Measurements from ENCODE around the gene MSL2. TPM values are rescaled to one million over a fixed set of nuclear protein-coding genes. Genes with fewer than 3 reads are reported as not detected.

The MSL2 gene
- total and polyA plus RNA-seq, 2 donors (not counting 1 experiment from before 2014, with no cell fraction given) = 25.8 to 97.1 TPM

GRCh38 chr3:136141291-136141785 lies 54.8 kb downstream of the MSL2 start:
- H3K4me3 ChIP-seq (ENCODE audit: control extremely low read depth in 1 of 5, extremely low read depth in 1 of 5, insufficient read depth in 1 of 5, low read depth in 2 of 5, low read length in 4 of 5) = no peak overlapping the region
- H3K9me3 Mint-ChIP-seq (ENCODE audit: insufficient read depth) = no peaks in the 10 kb centered on the region
- H2AFZ ChIP-seq (ENCODE audit: insufficient read depth, low read depth, low read length, poor library complexity, severe bottlenecking) = no peak overlapping the region
- no peak for DNase-seq
- no peaks in the 10 kb centered on the region for H3K36me3 ChIP-seq (replicated peaks in 1 of 2; ENCODE audit: control extremely low read depth in 1 of 2, control insufficient read depth in 1 of 2, extremely low read depth in 1 of 2, insufficient read depth in 2 of 2, low read length in 1 of 2)
- H3K79me2 ChIP-seq (ENCODE audit: control insufficient read depth, insufficient read depth, low read length) = no peaks in the 10 kb centered on the region
- no peak for ATAC-seq (ENCODE audit: low read depth)
- TF ChIP-seq CTCF (IDR thresholded peaks at IDR 0.05) (no peak), EZH2 (IDR thresholded peaks at IDR 0.05; ENCODE audit: borderline replicate concordance, insufficient read depth, low read depth, low read length, poor library complexity, severe bottlenecking) (no peak)
- no peaks in the 10 kb centered on the region for H3K27me3 ChIP-seq (replicated peaks in 1 of 4; ENCODE audit: control extremely low read depth in 1 of 4, control insufficient read depth in 3 of 4, insufficient read depth in 4 of 4, low read length in 3 of 4)
- H3K4me1 Mint-ChIP-seq = peaks cover 5% of the 10 kb centered on the region
- no peaks in the 10 kb centered on the region for H3K27me3 Mint-ChIP-seq
- no peak overlapping the region for H3K27ac ChIP-seq (ENCODE audit: low read length in 2 of 2)
- no peaks in the 10 kb centered on the region for H3K4me1 ChIP-seq (ENCODE audit: control insufficient read depth in 2 of 2, insufficient read depth in 2 of 2, low read length in 2 of 2)
- H3K9ac ChIP-seq (ENCODE audit: low read length) = no peak overlapping the region
- no peaks in the 10 kb centered on the region for H3K9me3 ChIP-seq (ENCODE audit: control extremely low read depth in 1 of 3, control insufficient read depth in 2 of 3, insufficient read depth in 1 of 3, low read length in 2 of 3)
- intact Hi-C loops (cut with micrococcal nuclease) = no loop called here
- H3K27ac Mint-ChIP-seq = no peak overlapping the region
- ChIA-PET CTCF (no interaction called here), POLR2A (no interaction called here)
- H3K4me2 ChIP-seq (replicated peaks; ENCODE audit: low read depth, low read length, poor library complexity, severe bottlenecking) = no peak overlapping the region
- H4K20me1 ChIP-seq (ENCODE audit: control insufficient read depth, insufficient read depth, low read length, poor library complexity, severe bottlenecking) = peaks cover 5% of the 10 kb centered on the region
- no peak overlapping the region for H3K4me3 Mint-ChIP-seq

GRCh38 chr3:136136454-136136853 lies 59.7 kb downstream of the MSL2 start:
- Histone ChIP-seq H3K27me3 (replicated peaks in 1 of 4; ENCODE audit: control extremely low read depth in 1 of 4, control insufficient read depth in 3 of 4, insufficient read depth in 4 of 4, low read length in 3 of 4) (no peaks in the 10 kb centered on the region), H3K9ac (ENCODE audit: low read length) (no peak overlapping the region), H3K4me1 (ENCODE audit: control insufficient read depth in 2 of 2, insufficient read depth in 2 of 2, low read length in 2 of 2) (no peaks in the 10 kb centered on the region), H3K4me2 (replicated peaks; ENCODE audit: low read depth, low read length, poor library complexity, severe bottlenecking) (no peak overlapping the region), H3K9me3 (ENCODE audit: control extremely low read depth in 1 of 3, control insufficient read depth in 2 of 3, insufficient read depth in 1 of 3, low read length in 2 of 3) (no peaks in the 10 kb centered on the region), H2AFZ (ENCODE audit: insufficient read depth, low read depth, low read length, poor library complexity, severe bottlenecking) (no peak overlapping the region), H3K27ac (ENCODE audit: low read length in 2 of 2) (no peak overlapping the region), H3K79me2 (ENCODE audit: control insufficient read depth, insufficient read depth, low read length) (no peaks in the 10 kb centered on the region), H4K20me1 (ENCODE audit: control insufficient read depth, insufficient read depth, low read length, poor library complexity, severe bottlenecking) (no peaks in the 10 kb centered on the region), H3K36me3 (replicated peaks in 1 of 2; ENCODE audit: control extremely low read depth in 1 of 2, control insufficient read depth in 1 of 2, extremely low read depth in 1 of 2, insufficient read depth in 2 of 2, low read length in 1 of 2) (no peaks in the 10 kb centered on the region), H3K4me3 (ENCODE audit: control extremely low read depth in 1 of 5, extremely low read depth in 1 of 5, insufficient read depth in 1 of 5, low read depth in 2 of 5, low read length in 4 of 5) (no peak overlapping the region)
- POLR2A ChIA-PET = no interaction called here
- intact Hi-C loops (cut with micrococcal nuclease) = no loop called here
- Mint-ChIP-seq H3K27me3 (no peaks in the 10 kb centered on the region), H3K9me3 (ENCODE audit: insufficient read depth) (no peaks in the 10 kb centered on the region), H3K4me3 (no peak overlapping the region), H3K27ac (no peak overlapping the region), H3K4me1 (no peaks in the 10 kb centered on the region)
- DNase-seq (no peak), ATAC-seq (ENCODE audit: low read depth) (no peak)
- 86% methylated on average over 2 of the region's 2 CpGs for WGBS (ENCODE audit: insufficient coverage)
- TF ChIP-seq CTCF (IDR thresholded peaks at IDR 0.05) (no peak), EZH2 (IDR thresholded peaks at IDR 0.05; ENCODE audit: borderline replicate concordance, insufficient read depth, low read depth, low read length, poor library complexity, severe bottlenecking) (no peak)
- CTCF ChIA-PET = no interaction called here

Measured in B cell (primary cell).